Chondrocyte (in vitro differentiated cells): ENCODE results near the gene ORMDL1. TPM values are rescaled to one million over a fixed set of nuclear protein-coding genes. Genes with fewer than 3 reads are reported as not detected.

Experiments used
- DNase-seq: peaks from one replicate; pipeline ENCODE4 v3.0.0; 2021; ENCODE audit warnings: mixed read lengths, low spot score
- H3K27ac Mint-ChIP-seq: one replicate; pipeline ENCODE4 v1.8.0; 2021; ENCODE audit warnings: mild to moderate bottlenecking, moderate library complexity, mixed read lengths; ENCODE audit not compliant: unreplicated experiment
- H3K27me3 Mint-ChIP-seq: 2 replicates; pipeline ENCODE4 v1.8.0; 2021; ENCODE audit warnings: low read depth, mixed read lengths
- H3K36me3 Mint-ChIP-seq: 2 replicates; pipeline ENCODE4 v1.8.0; 2021; ENCODE audit warnings: low read depth, mixed read lengths
- H3K4me1 Mint-ChIP-seq: 2 replicates; pipeline ENCODE4 v1.8.0; 2021; ENCODE audit warnings: low read depth, mild to moderate bottlenecking, mixed read lengths
- H3K4me3 Mint-ChIP-seq: one replicate; pipeline ENCODE4 v1.8.0; 2021; ENCODE audit warnings: mild to moderate bottlenecking, moderate library complexity, mixed read lengths; ENCODE audit not compliant: unreplicated experiment
- H3K9me3 Mint-ChIP-seq: 2 replicates; pipeline ENCODE4 v1.8.0; 2021; ENCODE audit warnings: low read depth, mixed read lengths
- CTCF ChIP-seq: fragments of 200-600 bp; sonication (generic); IDR thresholded peaks from 2 replicates; pipeline ENCODE4 v1.5.0; 2021; ENCODE audit warnings: antibody characterized with exemption, mild to moderate bottlenecking, moderate library complexity
- total RNA-seq: library from RNA; stranded (reverse); gene quantifications from 3 replicates; pipeline ENCODE4 v1.2.1, GENCODE V29; 2021

The ORMDL1 gene
- total RNA-seq, 1 donor from 2014 or later: 50.9 TPM

GRCh38 chr2:189794310-189794709 lies 10.2 kb upstream of the ORMDL1 start:
- TF ChIP-seq CTCF: no peak
- no peak for DNase-seq
- H3K9me3 Mint-ChIP-seq: no peaks in the 10 kb centered on the region
- H3K36me3 Mint-ChIP-seq: peaks cover 5% of the 10 kb centered on the region
- no peaks in the 10 kb centered on the region for H3K27me3 Mint-ChIP-seq
- H3K27ac Mint-ChIP-seq: no peak overlapping the region
- H3K4me1 Mint-ChIP-seq: peaks cover 20% of the 10 kb centered on the region
- H3K4me3 Mint-ChIP-seq: no peak overlapping the region

- peaks cover 3% of the 10 kb centered on the region for H3K4me1 Mint-ChIP-seq
- TF ChIP-seq CTCF: no peak
- no peaks in the 10 kb centered on the region for H3K9me3 Mint-ChIP-seq
- DNase-seq: no peak
- H3K4me3 Mint-ChIP-seq: no peak overlapping the region
- H3K27me3 Mint-ChIP-seq: no peaks in the 10 kb centered on the region
- H3K36me3 Mint-ChIP-seq: peaks cover 5% of the 10 kb centered on the region
- no peak overlapping the region for H3K27ac Mint-ChIP-seq
Observed at GRCh38 chr2:189791338-189792042, 7.4 kb upstream of the ORMDL1 start.

- peaks cover 24% of the 10 kb centered on the region for H3K36me3 Mint-ChIP-seq
- peak overlapping the region; percentile 88 for H3K4me3 Mint-ChIP-seq
- DNase-seq: no peak
- H3K27ac Mint-ChIP-seq: peak overlapping the region; percentile 96
- H3K27me3 Mint-ChIP-seq: no peaks in the 10 kb centered on the region
- peaks cover 40% of the 10 kb centered on the region for H3K4me1 Mint-ChIP-seq
- H3K9me3 Mint-ChIP-seq: no peaks in the 10 kb centered on the region
- no peak for TF ChIP-seq CTCF
Observed at GRCh38 chr2:189783451-189783926, 650 bp downstream of the ORMDL1 start.

- no peak for TF ChIP-seq CTCF
Observed at GRCh38 chr2:189782221-189782671, 1.9 kb downstream of the ORMDL1 start.

GRCh38 chr2:189772212-189772611 lies 11.9 kb downstream of the ORMDL1 start:
- no peak for DNase-seq
- Mint-ChIP-seq H3K27ac (no peak overlapping the region), H3K4me3 (no peak overlapping the region), H3K4me1 (peaks cover 12% of the 10 kb centered on the region), H3K27me3 (no peaks in the 10 kb centered on the region), H3K36me3 (peaks cover 25% of the 10 kb centered on the region), H3K9me3 (no peaks in the 10 kb centered on the region)
- TF ChIP-seq CTCF: no peak

More at GRCh38 chr2:189782221-189782671, 1.9 kb downstream of the ORMDL1 start:
- Mint-ChIP-seq H3K9me3 (no peaks in the 10 kb centered on the region), H3K27me3 (no peaks in the 10 kb centered on the region), H3K27ac (peak overlapping the region; percentile 96), H3K36me3 (peaks cover 29% of the 10 kb centered on the region), H3K4me3 (peak overlapping the region; percentile 88), H3K4me1 (peaks cover 40% of the 10 kb centered on the region)
- no peak for DNase-seq
